Uterus (tissue), 2 donors: Measurements from ENCODE around the gene SNX3.

Source experiments
- POLR2A ChIP-seq, 2 donors: fragments of 450-650 bp; IDR thresholded peaks; one replicate each; pipeline ENCODE4 v1.6.1; 2016; ENCODE audit warnings: antibody characterized with exemption in 2 of 2, mild to moderate bottlenecking in 1 of 2, moderate library complexity in 1 of 2
- TF ChIP-seq, protein P1 (sequence below), 4 experiments: fragments of 200-600 bp in 2 of 4; fragments of 450-650 bp in 2 of 4; sonication (generic) in 2 of 4; IDR thresholded peaks; one replicate each; pipeline ENCODE4 v1.5.1; 2016 to 2019; ENCODE audit warnings: antibody characterized with exemption in 4 of 4, mild to moderate bottlenecking in 2 of 4, moderate library complexity in 1 of 4

DNA sequence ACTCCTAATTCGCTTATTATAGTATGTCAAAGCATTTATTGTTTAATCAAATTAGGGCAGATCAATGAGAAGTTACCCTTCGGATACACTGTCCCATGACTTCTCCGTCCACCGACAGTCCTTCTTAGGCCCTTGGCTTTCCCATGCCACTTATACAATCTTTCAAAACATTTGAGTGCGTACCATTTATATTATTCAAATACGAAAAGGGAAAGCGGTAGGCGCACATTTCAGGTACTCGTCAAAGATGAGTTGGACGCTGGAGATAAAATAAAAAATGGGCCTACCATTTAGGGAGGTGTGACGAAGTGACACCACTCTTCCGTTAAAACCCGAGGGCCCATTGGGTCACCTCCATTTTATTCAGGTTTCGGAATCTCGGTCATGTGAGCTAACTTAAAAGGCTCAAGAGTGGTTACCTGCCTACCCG lies 33.5 kb upstream of the SNX3 start:
- TF ChIP-seq, protein P1, sequence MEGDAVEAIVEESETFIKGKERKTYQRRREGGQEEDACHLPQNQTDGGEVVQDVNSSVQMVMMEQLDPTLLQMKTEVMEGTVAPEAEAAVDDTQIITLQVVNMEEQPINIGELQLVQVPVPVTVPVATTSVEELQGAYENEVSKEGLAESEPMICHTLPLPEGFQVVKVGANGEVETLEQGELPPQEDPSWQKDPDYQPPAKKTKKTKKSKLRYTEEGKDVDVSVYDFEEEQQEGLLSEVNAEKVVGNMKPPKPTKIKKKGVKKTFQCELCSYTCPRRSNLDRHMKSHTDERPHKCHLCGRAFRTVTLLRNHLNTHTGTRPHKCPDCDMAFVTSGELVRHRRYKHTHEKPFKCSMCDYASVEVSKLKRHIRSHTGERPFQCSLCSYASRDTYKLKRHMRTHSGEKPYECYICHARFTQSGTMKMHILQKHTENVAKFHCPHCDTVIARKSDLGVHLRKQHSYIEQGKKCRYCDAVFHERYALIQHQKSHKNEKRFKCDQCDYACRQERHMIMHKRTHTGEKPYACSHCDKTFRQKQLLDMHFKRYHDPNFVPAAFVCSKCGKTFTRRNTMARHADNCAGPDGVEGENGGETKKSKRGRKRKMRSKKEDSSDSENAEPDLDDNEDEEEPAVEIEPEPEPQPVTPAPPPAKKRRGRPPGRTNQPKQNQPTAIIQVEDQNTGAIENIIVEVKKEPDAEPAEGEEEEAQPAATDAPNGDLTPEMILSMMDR (IDR thresholded peaks at IDR 0.05), result no peak
- TF ChIP-seq POLR2A (IDR thresholded peaks at IDR 0.05), result no peak
